Stimulated activated naive B cell treated with anti-CD40 and anti-IgM and Interleukin-4, amounts not matched to agents 10 μg/mL and 1 μg/mL and 100 μg/mL, for 72 hours (primary cell): ENCODE results near the gene IMPA2.
"Not testable (repeated sequence)": the region's sequence is repeated elsewhere in the genome, so short reads cannot be mapped to it uniquely, and the experiment has no call there.

Experiments
- ATAC-seq, 2 donors: fragments of 150-1000 bp; cut with Tn5 transposase; replicated peaks; 2 replicates each; pipeline ENCODE4 v1.10.0; 2021; ENCODE audit warnings: moderate library complexity in 1 of 2
- DNase-seq: peaks from one replicate; pipeline ENCODE4 v3.0.0; 2021
- H3K27ac Mint-ChIP-seq: one replicate; pipeline ENCODE4 v1.8.0; 2022; ENCODE audit warnings: mild to moderate bottlenecking, mixed read lengths
- H3K27me3 Mint-ChIP-seq, 2 donors: one replicate each; pipeline ENCODE4 v1.8.0; 2022; ENCODE audit warnings: mixed read lengths in 2 of 2
- H3K36me3 Mint-ChIP-seq, 2 donors: one replicate each; pipeline ENCODE4 v1.8.0; 2022; ENCODE audit warnings: mixed read lengths in 2 of 2, mild to moderate bottlenecking in 1 of 2
- H3K4me1 Mint-ChIP-seq, 2 donors: one replicate each; pipeline ENCODE4 v1.8.0; 2022; ENCODE audit warnings: mixed read lengths in 2 of 2, mild to moderate bottlenecking in 1 of 2
- H3K4me3 Mint-ChIP-seq, 2 donors: one replicate each; pipeline ENCODE4 v1.8.0; 2022; ENCODE audit warnings: mild to moderate bottlenecking in 2 of 2, mixed read lengths in 2 of 2, moderate library complexity in 1 of 2
- H3K9me3 Mint-ChIP-seq, 2 donors: one replicate each; pipeline ENCODE4 v1.8.0; 2022; ENCODE audit warnings: mixed read lengths in 2 of 2, mild to moderate bottlenecking in 1 of 2

Gene IMPA2

GRCh38 chr18:11955239-11956029, 25.9 kb upstream of the IMPA2 start:
- H3K4me1 Mint-ChIP-seq = no peaks in the 10 kb centered on the region
- H3K27me3 Mint-ChIP-seq = peaks cover 7% of the 10 kb centered on the region in 2 donors
- peaks cover 6 to 11% of the 10 kb centered on the region in 2 donors for H3K36me3 Mint-ChIP-seq
- ATAC-seq = no peak
- no peak overlapping the region for H3K4me3 Mint-ChIP-seq
- H3K9me3 Mint-ChIP-seq = peaks cover 11 to 12% of the 10 kb centered on the region in 2 donors
- H3K27ac Mint-ChIP-seq = no peak overlapping the region
- DNase-seq = no peak

- Mint-ChIP-seq H3K9me3 (peaks cover 11 to 12% of the 10 kb centered on the region in 2 donors), H3K4me3 (no peak overlapping the region), H3K36me3 (peaks cover 6 to 11% of the 10 kb centered on the region in 2 donors), H3K4me1 (no peaks in the 10 kb centered on the region), H3K27me3 (peaks cover 7% of the 10 kb centered on the region in 2 donors), H3K27ac (no peak overlapping the region)
- DNase-seq (no peak), ATAC-seq (no peak)
These were observed 24.7 kb upstream of the IMPA2 start for GRCh38 chr18:11956371-11957308.

DNA sequence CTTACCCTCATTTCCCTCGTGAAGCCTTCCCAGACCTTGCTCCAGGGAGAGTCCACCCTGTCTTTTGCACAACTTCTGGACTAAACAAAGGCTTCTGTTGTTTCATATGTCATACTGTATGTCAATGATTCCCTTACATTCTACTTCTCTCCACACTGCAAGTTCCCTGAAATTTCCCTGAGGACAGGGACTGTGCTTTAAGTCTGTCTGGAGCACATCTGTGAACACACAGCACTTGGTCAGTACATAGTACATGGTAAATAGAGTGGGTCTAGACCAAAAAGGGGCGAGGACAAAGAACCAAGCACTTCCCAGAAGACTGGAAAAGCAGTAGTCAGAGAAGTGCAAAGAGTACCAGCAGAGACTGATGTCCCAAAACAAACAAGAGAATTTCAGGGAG, 23.7 kb upstream of the IMPA2 start:
- DNase-seq = no peak
- Mint-ChIP-seq H3K27me3 (peaks cover 7% of the 10 kb centered on the region in 2 donors), H3K27ac (no peak overlapping the region), H3K36me3 (peaks cover 6 to 11% of the 10 kb centered on the region in 2 donors), H3K4me1 (no peaks in the 10 kb centered on the region), H3K4me3 (no peak overlapping the region), H3K9me3 (peaks cover 11 to 12% of the 10 kb centered on the region in 2 donors)
- ATAC-seq = no peak

DNA sequence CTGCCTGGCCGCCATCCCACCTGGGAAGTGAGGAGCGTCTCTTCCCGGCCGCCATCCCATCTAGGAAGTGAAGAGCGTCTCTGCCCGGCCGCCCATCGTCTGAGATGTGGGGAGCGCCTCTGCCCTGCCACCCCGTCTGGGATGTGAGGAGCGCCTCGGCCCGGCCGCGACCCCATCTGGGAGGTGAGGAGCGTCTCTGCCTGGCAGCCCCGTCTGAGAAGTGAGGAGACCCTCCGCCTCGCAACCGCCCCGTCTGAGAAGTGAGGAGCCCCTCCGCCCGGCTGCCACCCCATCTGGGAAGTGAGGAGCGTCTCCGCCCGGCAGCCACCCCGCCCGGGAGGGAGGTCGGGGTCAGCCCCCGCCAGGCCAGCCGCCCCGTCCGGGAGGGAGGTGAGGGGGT, 21.7 kb upstream of the IMPA2 start:
- not testable (repeated sequence) for ATAC-seq, H3K4me1 Mint-ChIP-seq, H3K27me3 Mint-ChIP-seq, DNase-seq, H3K27ac Mint-ChIP-seq, H3K4me3 Mint-ChIP-seq
- Mint-ChIP-seq H3K9me3 (peaks cover 11 to 12% of the 10 kb centered on the region in 2 donors), H3K36me3 (peaks cover 6 to 11% of the 10 kb centered on the region in 2 donors)

GRCh38 chr18:11960743-11961380, 20.4 kb upstream of the IMPA2 start:
- DNase-seq (no peak), ATAC-seq (no peak)
- Mint-ChIP-seq H3K4me3 (no peak overlapping the region), H3K4me1 (no peaks in the 10 kb centered on the region), H3K27me3 (peaks cover 7% of the 10 kb centered on the region in 2 donors), H3K27ac (no peak overlapping the region), H3K36me3 (peaks cover 6 to 11% of the 10 kb centered on the region in 2 donors), H3K9me3 (peaks cover 11% of the 10 kb centered on the region in 2 donors)

DNA sequence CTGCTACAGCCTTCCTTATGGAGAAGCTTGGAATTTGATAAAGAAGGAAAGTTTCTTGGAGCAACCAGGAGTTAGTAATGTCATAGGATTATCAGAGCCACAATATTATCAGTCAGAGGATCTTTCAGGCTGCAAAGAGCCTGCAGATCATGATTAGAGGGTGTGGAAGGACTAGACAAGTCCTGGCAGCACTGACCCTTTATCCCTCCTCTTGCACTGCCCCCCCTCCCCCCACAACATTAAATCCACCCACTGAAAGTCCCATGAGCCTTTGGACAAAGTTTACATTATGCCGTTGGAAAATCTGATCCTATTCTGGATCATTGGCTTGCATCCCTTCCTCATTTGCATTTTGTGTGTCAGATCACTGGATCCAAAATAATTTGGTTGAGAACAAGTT, 18.7 kb upstream of the IMPA2 start:
- Mint-ChIP-seq H3K4me1 (no peaks in the 10 kb centered on the region), H3K27me3 (peaks cover 3 to 4% of the 10 kb centered on the region in 2 donors), H3K36me3 (peaks cover 2% of the 10 kb centered on the region in 2 donors), H3K9me3 (peaks cover 2% of the 10 kb centered on the region in 2 donors), H3K27ac (no peak overlapping the region), H3K4me3 (no peak overlapping the region)
- ATAC-seq (no peak), DNase-seq (no peak)

DNA sequence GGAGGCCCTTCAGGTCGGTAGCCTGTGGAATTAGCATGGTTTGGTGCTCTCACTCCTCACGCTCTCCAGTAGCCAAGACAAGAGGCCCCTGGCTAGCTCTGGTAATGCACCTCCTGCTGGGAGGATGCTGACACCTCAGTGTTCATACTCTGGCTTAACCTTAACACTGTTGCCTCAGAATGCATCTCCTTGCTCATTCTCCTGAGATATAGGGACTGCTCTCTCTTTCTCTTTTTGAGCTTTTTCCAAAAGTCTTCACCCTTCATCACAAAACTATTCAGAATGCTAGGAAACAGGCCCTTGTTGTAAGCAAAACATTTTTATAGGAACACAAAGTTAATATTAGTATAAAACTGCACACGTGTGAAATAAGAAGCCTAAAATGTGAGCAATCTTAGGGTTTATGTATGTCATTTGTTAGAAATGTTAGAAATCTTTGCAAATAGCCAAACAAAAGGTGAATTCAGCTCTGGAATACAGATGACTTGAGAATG, 17.3 kb upstream of the IMPA2 start:
- DNase-seq (no peak), ATAC-seq (no peak)
- Mint-ChIP-seq H3K27me3 (no peaks in the 10 kb centered on the region), H3K9me3 (no peaks in the 10 kb centered on the region), H3K36me3 (no peaks in the 10 kb centered on the region), H3K4me1 (no peaks in the 10 kb centered on the region), H3K4me3 (no peak overlapping the region), H3K27ac (no peak overlapping the region)

GRCh38 chr18:11969904-11970835, 11.1 kb upstream of the IMPA2 start:
- Mint-ChIP-seq H3K4me3 (no peak overlapping the region), H3K27ac (no peak overlapping the region), H3K4me1 (no peaks in the 10 kb centered on the region), H3K9me3 (no peaks in the 10 kb centered on the region), H3K36me3 (no peaks in the 10 kb centered on the region), H3K27me3 (peaks cover 0 to 4% of the 10 kb centered on the region in 2 donors)
- ATAC-seq (no peak), DNase-seq (no peak)

- not testable (repeated sequence) for H3K36me3 Mint-ChIP-seq, H3K4me1 Mint-ChIP-seq, H3K9me3 Mint-ChIP-seq, H3K4me3 Mint-ChIP-seq, DNase-seq, H3K27ac Mint-ChIP-seq, ATAC-seq, H3K27me3 Mint-ChIP-seq
These were observed 10.5 kb upstream of the IMPA2 start for GRCh38 chr18:11970836-11971226.

- Mint-ChIP-seq H3K9me3 (no peaks in the 10 kb centered on the region), H3K4me3 (no peak overlapping the region), H3K27ac (no peak overlapping the region), H3K27me3 (peaks cover 0 to 4% of the 10 kb centered on the region in 2 donors), H3K36me3 (no peaks in the 10 kb centered on the region), H3K4me1 (no peaks in the 10 kb centered on the region)
- ATAC-seq = no peak
- DNase-seq = no peak
These were observed 8.7 kb upstream of the IMPA2 start for GRCh38 chr18:11972371-11973174.

DNA sequence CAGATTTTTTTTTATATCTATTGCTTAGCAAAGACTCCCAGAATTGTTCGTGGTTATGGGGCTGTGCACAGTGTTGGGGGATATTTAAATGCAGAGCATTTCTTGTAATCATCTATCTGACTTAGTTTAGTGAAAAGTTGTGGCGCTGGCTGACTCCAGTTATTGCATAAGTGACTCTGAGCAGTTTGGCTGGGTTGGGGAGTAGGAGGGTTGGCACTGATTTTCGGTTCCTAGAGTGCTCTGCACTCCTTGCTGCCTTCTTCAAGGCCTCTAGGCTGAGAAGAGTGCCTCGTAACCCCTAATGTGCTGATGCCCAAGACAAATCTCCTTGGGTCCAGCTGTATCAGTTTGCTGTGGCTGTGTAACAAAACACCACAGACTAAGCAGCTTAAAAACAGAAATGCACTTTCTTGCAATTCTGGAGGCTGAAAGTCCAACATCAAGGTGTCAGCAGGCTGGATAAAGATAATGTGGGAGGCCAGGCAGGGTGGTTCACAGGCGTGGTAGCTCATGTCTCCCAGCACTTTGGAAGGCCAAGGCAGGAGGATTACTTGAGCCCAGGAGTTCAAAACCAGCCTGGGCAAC, 6.5 kb upstream of the IMPA2 start:
- no peak overlapping the region for H3K27ac Mint-ChIP-seq

GRCh38 chr18:11975723-11976122, 5.6 kb upstream of the IMPA2 start:
- Mint-ChIP-seq H3K27ac (no peak overlapping the region), H3K36me3 (no peaks in the 10 kb centered on the region), H3K9me3 (no peaks in the 10 kb centered on the region), H3K27me3 (peaks cover 0 to 4% of the 10 kb centered on the region in 2 donors), H3K4me1 (peaks cover 5 to 12% of the 10 kb centered on the region in 2 donors), H3K4me3 (no peak overlapping the region)
- DNase-seq (no peak), ATAC-seq (no peak)

More for the DNA sequence above, 6.5 kb upstream of the IMPA2 start:
- no peaks in the 10 kb centered on the region for H3K36me3 Mint-ChIP-seq
- H3K9me3 Mint-ChIP-seq = no peaks in the 10 kb centered on the region
- no peak for ATAC-seq
- H3K4me1 Mint-ChIP-seq = peaks cover 0 to 3% of the 10 kb centered on the region in 2 donors
- peaks cover 0 to 4% of the 10 kb centered on the region in 2 donors for H3K27me3 Mint-ChIP-seq
- DNase-seq = no peak
- no peak overlapping the region for H3K4me3 Mint-ChIP-seq
